Liver (tissue), 3 donors: ENCODE measurements around the gene ANO10.

Experiments used
- ATF3 ChIP-seq: IDR thresholded peaks from 2 replicates; pipeline ENCODE4 v1.6.1; 2016; ENCODE audit warnings: antibody characterized with exemption
- CTCF ChIP-seq: fragments of 150-350 bp; IDR thresholded peaks from 2 replicates; pipeline ENCODE4 v1.5.1; 2017; ENCODE audit warnings: improper control_type of control experiment, low read depth, low read length; ENCODE audit not compliant: missing input control
- donor health status: healthy.
- donor health status: healthy.

GRCh38 chr3:43365601-43366305 is 256.1 kb downstream of the ANO10 start:
- TF ChIP-seq CTCF (no peak), ATF3 (no peak)
